IMR-90 (cell line): ENCODE measurements around the gene TFEB. TPM values are rescaled to one million over a fixed set of nuclear protein-coding genes. Genes with fewer than 3 reads are reported as not detected.

ENCODE experiments used
- ATAC-seq: fragments of 200-7000 bp; cut with Tn5 transposase; 2 replicates; pipeline ENCODE4 v1.9.1; 2020; ENCODE audit warnings: low read depth, mild to moderate bottlenecking, moderate library complexity
- BruUV-seq: library from RNA; stranded (reverse); fragments of 400-500 nt; replicated peaks from 2 replicates; lab custom pipeline; 2021; lab: Mats Ljungman, UMichigan
- CTCF ChIA-PET: fragments of 300-600 bp; formaldehyde crosslinking; extraction: SDS; loops from one replicate; lab custom pipeline; 2021; ENCODE audit warnings: antibody characterized with exemption; lab: Yijun Ruan, JAX
- POLR2A ChIA-PET: fragments of 300-600 bp; sonication (Branson Sonifier 250); formaldehyde crosslinking; loops from one replicate; lab custom pipeline; 2022; ENCODE audit warnings: antibody characterized with exemption; ENCODE audit not compliant: unreplicated experiment; lab: Charles Lee
- DNase-seq: peaks from one replicate; pipeline ENCODE4 v3.0.0; 2013
- H2AFZ ChIP-seq: replicated peaks from 2 replicates; pipeline ENCODE3; 2013; ENCODE audit warnings: low read length, mild to moderate bottlenecking; ENCODE audit not compliant: poor library complexity
- H2AK5ac ChIP-seq: 2 replicates; pipeline ENCODE4 v1.6.1; 2013; ENCODE audit warnings: low read depth, low read length, inconsistent platforms
- H2AK9ac ChIP-seq: replicated peaks from 2 replicates; pipeline ENCODE3; 2013; ENCODE audit warnings: mild to moderate bottlenecking, low read depth, low read length, moderate library complexity; ENCODE audit not compliant: poor library complexity
- H2BK120ac ChIP-seq: 2 replicates; pipeline ENCODE4 v1.6.1; 2013; ENCODE audit warnings: low read depth, low read length, inconsistent platforms
- H2BK15ac ChIP-seq: 3 replicates; pipeline ENCODE4 v1.6.1; 2013; ENCODE audit warnings: low read depth, low read length, inconsistent platforms
- H2BK20ac ChIP-seq: 2 replicates; pipeline ENCODE4 v1.6.1; 2013; ENCODE audit warnings: low read depth, mild to moderate bottlenecking, inconsistent platforms, low read length, moderate library complexity
- H2BK5ac ChIP-seq: 2 replicates; pipeline ENCODE4 v1.6.1; 2013; ENCODE audit warnings: mild to moderate bottlenecking, low read depth, low read length, inconsistent platforms; ENCODE audit not compliant: poor library complexity, severe bottlenecking
- H3K14ac ChIP-seq: replicated peaks from 2 replicates; pipeline ENCODE4 v1.6.1; 2013; ENCODE audit warnings: low read depth, low read length, inconsistent platforms
- H3K18ac ChIP-seq: 2 replicates; pipeline ENCODE4 v1.6.1; 2013; ENCODE audit warnings: low read depth, low read length, control low read depth
- H3K23ac ChIP-seq: 2 replicates; pipeline ENCODE4 v1.6.1; 2013; ENCODE audit warnings: low read depth, low read length, inconsistent platforms
- H3K27ac ChIP-seq: 2 replicates; pipeline ENCODE4 v1.5.1; 2013; ENCODE audit warnings: mild to moderate bottlenecking, control low read depth, low read length; ENCODE audit not compliant: insufficient read depth
- H3K27me3 ChIP-seq: 2 replicates; pipeline ENCODE4 v1.6.1; 2013; ENCODE audit warnings: low read length; ENCODE audit not compliant: control insufficient read depth, insufficient read depth
- H3K36me3 ChIP-seq: 2 replicates; pipeline ENCODE4 v1.6.1; 2013; ENCODE audit warnings: low read length, mixed read lengths; ENCODE audit not compliant: control insufficient read depth, insufficient read depth
- H3K4ac ChIP-seq: 2 replicates; pipeline ENCODE4 v1.6.1; 2013; ENCODE audit warnings: low read depth, low read length, inconsistent platforms
- H3K4me1 ChIP-seq: 2 replicates; pipeline ENCODE4 v1.6.1; 2013; ENCODE audit warnings: low read length, mixed read lengths; ENCODE audit not compliant: control insufficient read depth, insufficient read depth
- H3K4me2 ChIP-seq: 2 replicates; pipeline ENCODE4 v1.6.1; 2013; ENCODE audit warnings: low read depth, mild to moderate bottlenecking, control low read depth, low read length, moderate library complexity
- H3K4me3 ChIP-seq: 2 replicates; pipeline ENCODE4 v1.5.1; 2013; ENCODE audit warnings: low read depth, mild to moderate bottlenecking, control low read depth, low read length, moderate library complexity; ENCODE audit not compliant: insufficient read depth
- H3K56ac ChIP-seq: 2 replicates; pipeline ENCODE4 v1.6.1; 2013; ENCODE audit warnings: low read length, inconsistent platforms; ENCODE audit not compliant: insufficient read depth; ENCODE audit errors: extremely low read depth
- H3K79me1 ChIP-seq, 2 experiments: 2 replicates each; pipeline ENCODE4 v1.6.1; 2013; ENCODE audit warnings: low read length in 2 of 2, inconsistent platforms in 1 of 2, low read depth in 1 of 2
- H3K9ac ChIP-seq: 2 replicates; pipeline ENCODE4 v1.6.1; 2013; ENCODE audit warnings: low read depth, low read length, control low read depth
- H3K9me1 ChIP-seq: 2 replicates; pipeline ENCODE4 v1.6.1; 2013; ENCODE audit warnings: low read length, inconsistent platforms; ENCODE audit not compliant: insufficient read depth
- H3K9me3 ChIP-seq: 2 replicates; pipeline ENCODE4 v1.6.1; 2013; ENCODE audit warnings: low read length; ENCODE audit not compliant: control insufficient read depth, insufficient read depth
- H4K20me1 ChIP-seq: 2 replicates; pipeline ENCODE4 v1.6.1; 2013; ENCODE audit warnings: low read length, inconsistent platforms; ENCODE audit not compliant: insufficient read depth
- H4K5ac ChIP-seq: 2 replicates; pipeline ENCODE4 v1.6.1; 2013; ENCODE audit warnings: mild to moderate bottlenecking, low read depth, low read length, control low read depth
- H4K8ac ChIP-seq, 2 experiments: 2 replicates each; pipeline ENCODE4 v1.6.1; 2013; ENCODE audit warnings: low read depth in 2 of 2, low read length in 2 of 2, control low read depth in 1 of 2, inconsistent platforms in 1 of 2
- H4K91ac ChIP-seq: 2 replicates; pipeline ENCODE4 v1.6.1; 2013; ENCODE audit warnings: low read depth, low read length, inconsistent platforms; ENCODE audit not compliant: insufficient read depth
- MAFK ChIP-seq: IDR thresholded peaks from 2 replicates; pipeline ENCODE4 v1.6.1; 2012; ENCODE audit warnings: low read depth, low read length, improper control_type of control experiment
- MAZ ChIP-seq: IDR thresholded peaks from 2 replicates; pipeline ENCODE4 v1.6.1; 2012; ENCODE audit warnings: low read depth, mild to moderate bottlenecking, low read length, improper control_type of control experiment, moderate library complexity, borderline replicate concordance
- MXI1 ChIP-seq: IDR thresholded peaks from 2 replicates; pipeline ENCODE4 v1.6.1; 2012; ENCODE audit warnings: low read depth, mild to moderate bottlenecking, low read length, moderate library complexity, borderline replicate concordance
- SMC3 ChIP-seq: fragments of 150-350 bp; IDR thresholded peaks from 2 replicates; pipeline ENCODE4 v1.6.1; 2016; ENCODE audit warnings: low read depth, mild to moderate bottlenecking, antibody characterized with exemption, low read length, moderate library complexity
- WGBS, 2 experiments: methylation state at CpG; one replicate each; pipeline versions ENCODE4 v1.1.5 to v1.1.7; 2013; ENCODE audit warnings: missing lambda C conversion rate in 2 of 2; ENCODE audit not compliant: insufficient read length in 1 of 2; ENCODE audit errors: extremely low coverage in 2 of 2; 5-methylcytosine and 5-hydroxymethylcytosine counted together
- dilution Hi-C: fragments of 300-500 bp; cut with HindIII; formaldehyde crosslinking; loops from one replicate; pipeline ENCODE4 v1.14.3; 2018; ENCODE audit warnings: low sequenced_read_pairs; ENCODE audit not compliant: unreplicated experiment
- in situ Hi-C: fragments of 300-500 bp; cut with MboI; formaldehyde crosslinking; loops from 3 replicates; pipeline ENCODE4 v1.14.3; 2019; ENCODE audit warnings: low sequenced_read_pairs, inconsistent platforms, mixed read lengths
- intact Hi-C: fragments of 100-400 bp; cut with micrococcal nuclease; formaldehyde crosslinking; loops from 2 replicates; pipeline ENCODE4 v1.10.0; 2022
- polyA plus RNA-seq, 3 experiments: library from polyadenylated mRNA; depleted of rRNA; stranded (reverse); fragments of >200 nt; gene quantifications; 2 replicates each; pipeline ENCODE4 v1.2.3, GENCODE V29; 2012; ENCODE audit warnings: low replicate concordance in 1 of 3
- total RNA-seq: library from RNA; depleted of rRNA; stranded (reverse); fragments of >200 nt; gene quantifications from 2 replicates; pipeline ENCODE4 v1.2.3, GENCODE V29; 2012
- TF ChIP-seq, protein P1 (sequence below): fragments of 150-350 bp; IDR thresholded peaks from 2 replicates; pipeline ENCODE4 v1.6.1; 2017; ENCODE audit warnings: mild to moderate bottlenecking, antibody characterized with exemption, low read length, low read depth

TFEB gene
- total and polyA plus RNA-seq, 2 of the 4 experiments (the other 2 are of a cell fraction): 4.5 to 4.9 TPM

DNA sequence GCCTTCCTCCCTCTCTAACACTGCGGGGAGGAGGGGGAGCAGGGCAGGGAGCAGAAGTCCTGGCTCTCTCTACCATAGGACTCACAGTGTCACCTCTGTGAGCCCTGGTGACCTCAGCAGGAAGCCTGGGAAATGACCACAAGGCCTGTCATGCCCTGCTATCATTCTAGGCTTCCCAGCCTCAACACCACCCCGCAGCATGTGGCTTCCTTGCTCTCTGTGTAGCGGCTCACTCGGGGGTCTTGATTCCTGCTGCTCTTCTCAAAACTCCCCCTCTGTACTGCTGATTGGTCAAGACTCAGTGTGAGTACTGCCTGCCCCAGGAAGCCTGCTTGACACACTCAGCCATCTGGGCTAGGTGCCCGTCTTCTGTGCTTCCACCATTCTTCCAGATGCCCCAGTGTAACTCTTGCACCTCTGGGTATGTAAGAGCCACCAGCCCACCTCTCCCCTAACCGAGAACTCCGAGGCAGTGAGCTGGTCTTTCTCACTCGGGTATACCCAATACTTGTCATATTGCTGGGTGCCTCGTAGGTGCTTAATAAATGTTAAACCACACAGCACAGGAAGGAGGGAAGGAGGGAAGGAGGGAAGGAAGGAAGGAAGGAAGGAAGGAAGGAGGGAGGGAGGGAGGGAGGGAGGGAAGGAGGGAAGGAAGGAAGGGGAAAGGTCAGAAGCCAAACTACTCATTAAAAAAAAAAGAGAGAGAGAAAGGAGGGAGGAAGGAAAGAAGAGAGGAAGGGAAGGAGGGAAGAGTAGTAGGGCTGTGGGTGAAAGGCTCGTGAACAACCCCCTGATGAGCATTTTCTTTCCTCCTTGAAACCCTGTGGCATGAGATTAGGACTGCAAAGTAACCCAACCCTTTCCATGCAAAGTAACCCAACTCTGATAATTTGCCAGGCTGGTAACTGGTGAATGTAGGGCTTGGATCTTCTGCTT lies 92.2 kb downstream of the TFEB start:
- Histone ChIP-seq H2BK15ac (no peak overlapping the region), H3K4ac (no peak overlapping the region), H2AFZ (no peak overlapping the region), H3K9me3 (no peaks in the 10 kb centered on the region; the same call in 1 of the 2 replicates), H3K14ac (no peak overlapping the region), H2BK5ac (no peak overlapping the region), H3K56ac (no peak overlapping the region), H4K5ac (no peak overlapping the region), H2BK120ac (no peak overlapping the region), H4K91ac (no peak overlapping the region), H3K36me3 (no peaks in the 10 kb centered on the region), H4K20me1 (no peaks in the 10 kb centered on the region; the same call in 1 of the 2 replicates), H3K27me3 (peaks cover 87% of the 10 kb centered on the region), H3K4me1 (no peaks in the 10 kb centered on the region), H3K23ac (no peak overlapping the region), H3K4me2 (no peak overlapping the region), H4K8ac (no peak overlapping the region), H2AK9ac (no peak overlapping the region), H3K27ac (no peak overlapping the region), H3K9ac (no peak overlapping the region), H3K4me3 (no peak overlapping the region), H3K79me1 (no peaks in the 10 kb centered on the region), H3K9me1 (no peaks in the 10 kb centered on the region), H2AK5ac (no peak overlapping the region), H3K18ac (no peak overlapping the region), H2BK20ac (no peak overlapping the region)
- dilution Hi-C loops (no loop called here), intact Hi-C loops (no loop called here), in situ Hi-C loops (no loop called here)
- 30% methylated on average over 3 of the region's 10 CpGs; no CpG with 5 or more reads in 1 of the 2 experiments for WGBS, 2 experiments
- TF ChIP-seq, protein P1, sequence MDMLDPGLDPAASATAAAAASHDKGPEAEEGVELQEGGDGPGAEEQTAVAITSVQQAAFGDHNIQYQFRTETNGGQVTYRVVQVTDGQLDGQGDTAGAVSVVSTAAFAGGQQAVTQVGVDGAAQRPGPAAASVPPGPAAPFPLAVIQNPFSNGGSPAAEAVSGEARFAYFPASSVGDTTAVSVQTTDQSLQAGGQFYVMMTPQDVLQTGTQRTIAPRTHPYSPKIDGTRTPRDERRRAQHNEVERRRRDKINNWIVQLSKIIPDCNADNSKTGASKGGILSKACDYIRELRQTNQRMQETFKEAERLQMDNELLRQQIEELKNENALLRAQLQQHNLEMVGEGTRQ: no peak
- TF ChIP-seq SMC3 (no peak), MAZ (no peak), MXI1 (no peak), MAFK (no peak)
- ChIA-PET CTCF (no interaction called here), POLR2A (no interaction called here)
- ATAC-seq (no peak), DNase-seq (no peak)
- no TSS peak for BruUV-seq
